WERI-Rb-1 (cell line): ENCODE measurements around the gene RASA3.
"Not testable (repeated sequence)": the region's sequence is repeated elsewhere in the genome, so short reads cannot be mapped to it uniquely, and the experiment has no call there.

Experiments
- DNase-seq: peaks from one replicate; pipeline ENCODE4 v3.0.0-alpha.2; 2020
- H3K27ac ChIP-seq: fragments of 250-450 bp; sonication (Bioruptor Pico); 2 replicates; pipeline ENCODE4 v1.5.1; 2020; ENCODE audit warnings: mild to moderate bottlenecking, moderate library complexity
- H3K27me3 ChIP-seq: fragments of 250-450 bp; sonication (Bioruptor Pico); 2 replicates; pipeline ENCODE4 v1.5.1; 2021; ENCODE audit warnings: mild to moderate bottlenecking, low read depth, moderate library complexity; ENCODE audit not compliant: insufficient read depth, severe bottlenecking
- H3K36me3 ChIP-seq: fragments of 250-450 bp; sonication (Bioruptor Pico); 2 replicates; pipeline ENCODE4 v1.5.1; 2020; ENCODE audit warnings: mild to moderate bottlenecking, moderate library complexity
- H3K4me3 ChIP-seq: 2 replicates; pipeline ENCODE4 v1.5.1; 2011; ENCODE audit warnings: low read depth, mild to moderate bottlenecking, control low read depth, low read length
- H3K9me3 ChIP-seq: fragments of 250-450 bp; sonication (Bioruptor Pico); 2 replicates; pipeline ENCODE4 v1.5.1; 2021; ENCODE audit warnings: mild to moderate bottlenecking, moderate library complexity; ENCODE audit not compliant: severe bottlenecking
- TF ChIP-seq, protein P1 (sequence below): IDR thresholded peaks from 2 replicates; pipeline ENCODE4 v1.5.1; 2011; ENCODE audit warnings: low read depth, mild to moderate bottlenecking, control low read depth, inconsistent platforms, low read length

RASA3 gene

DNA sequence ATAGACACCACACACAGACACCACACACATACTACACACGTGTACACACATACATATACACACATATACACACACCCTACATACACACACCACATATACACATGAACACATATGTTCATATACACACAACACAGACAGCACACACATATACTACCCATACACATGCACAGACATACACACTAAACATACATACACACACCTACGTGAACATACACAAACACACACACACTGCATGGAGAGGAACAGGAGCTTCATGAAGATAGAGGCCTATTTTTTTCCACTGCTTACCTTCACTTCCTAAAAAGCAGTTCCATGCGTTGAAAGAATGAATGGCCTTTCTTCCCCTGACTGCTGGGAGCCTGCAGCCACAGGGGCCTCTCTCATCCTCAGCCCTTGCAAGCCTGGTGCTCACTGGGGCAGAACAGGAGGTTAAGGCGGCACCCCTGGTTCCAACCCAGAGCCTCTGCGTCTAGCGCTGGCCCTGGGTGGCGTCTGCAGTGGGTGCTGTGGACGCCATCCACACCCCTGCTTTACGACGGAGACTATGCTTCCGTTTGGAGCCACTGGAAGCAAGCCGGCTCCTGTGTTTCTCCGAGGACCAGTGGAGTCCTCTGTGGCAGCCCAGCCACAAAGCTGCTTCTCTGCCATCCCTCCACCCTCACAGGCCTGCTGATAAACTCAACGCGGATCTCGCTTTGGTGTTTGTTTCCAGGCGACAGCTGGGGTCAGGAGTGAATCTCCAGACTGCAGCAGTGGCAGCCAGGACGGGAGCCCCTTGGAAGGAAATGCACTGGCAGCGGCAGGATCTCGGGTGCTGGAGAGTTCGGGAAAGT is 1.9 kb upstream of the RASA3 start:
- TF ChIP-seq, protein P1, sequence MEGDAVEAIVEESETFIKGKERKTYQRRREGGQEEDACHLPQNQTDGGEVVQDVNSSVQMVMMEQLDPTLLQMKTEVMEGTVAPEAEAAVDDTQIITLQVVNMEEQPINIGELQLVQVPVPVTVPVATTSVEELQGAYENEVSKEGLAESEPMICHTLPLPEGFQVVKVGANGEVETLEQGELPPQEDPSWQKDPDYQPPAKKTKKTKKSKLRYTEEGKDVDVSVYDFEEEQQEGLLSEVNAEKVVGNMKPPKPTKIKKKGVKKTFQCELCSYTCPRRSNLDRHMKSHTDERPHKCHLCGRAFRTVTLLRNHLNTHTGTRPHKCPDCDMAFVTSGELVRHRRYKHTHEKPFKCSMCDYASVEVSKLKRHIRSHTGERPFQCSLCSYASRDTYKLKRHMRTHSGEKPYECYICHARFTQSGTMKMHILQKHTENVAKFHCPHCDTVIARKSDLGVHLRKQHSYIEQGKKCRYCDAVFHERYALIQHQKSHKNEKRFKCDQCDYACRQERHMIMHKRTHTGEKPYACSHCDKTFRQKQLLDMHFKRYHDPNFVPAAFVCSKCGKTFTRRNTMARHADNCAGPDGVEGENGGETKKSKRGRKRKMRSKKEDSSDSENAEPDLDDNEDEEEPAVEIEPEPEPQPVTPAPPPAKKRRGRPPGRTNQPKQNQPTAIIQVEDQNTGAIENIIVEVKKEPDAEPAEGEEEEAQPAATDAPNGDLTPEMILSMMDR: no peak
- Histone ChIP-seq H3K9me3 (no peaks in the 10 kb centered on the region), H3K4me3 (no peak overlapping the region), H3K27me3 (no peaks in the 10 kb centered on the region), H3K36me3 (no peaks in the 10 kb centered on the region), H3K27ac (peak overlapping the region; percentile 5)
- peak; percentile 67 for DNase-seq

DNA sequence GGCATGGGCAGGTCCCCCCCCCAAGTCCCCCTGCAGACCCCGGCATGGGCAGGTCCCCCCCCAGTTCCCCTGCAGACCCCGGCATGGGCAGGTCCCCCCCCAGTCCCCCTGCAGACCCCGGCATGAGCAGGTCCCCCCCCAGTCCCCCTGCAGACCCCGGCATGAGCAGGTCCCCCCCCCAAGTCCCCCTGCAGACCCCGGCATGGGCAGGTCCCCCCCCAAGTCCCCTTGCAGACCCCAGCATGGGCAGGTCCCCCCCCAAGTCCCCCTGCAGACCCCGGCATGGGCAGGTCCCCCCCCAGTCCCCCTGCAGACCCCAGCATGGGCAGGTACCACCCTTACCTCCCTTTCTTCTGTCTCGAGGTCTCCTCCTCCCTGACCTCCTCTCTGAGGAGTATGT is 1.1 kb upstream of the RASA3 start:
- H3K27ac ChIP-seq, H3K4me3 ChIP-seq, H3K27me3 ChIP-seq, DNase-seq, H3K36me3 ChIP-seq, H3K9me3 ChIP-seq: not testable (repeated sequence)

DNA sequence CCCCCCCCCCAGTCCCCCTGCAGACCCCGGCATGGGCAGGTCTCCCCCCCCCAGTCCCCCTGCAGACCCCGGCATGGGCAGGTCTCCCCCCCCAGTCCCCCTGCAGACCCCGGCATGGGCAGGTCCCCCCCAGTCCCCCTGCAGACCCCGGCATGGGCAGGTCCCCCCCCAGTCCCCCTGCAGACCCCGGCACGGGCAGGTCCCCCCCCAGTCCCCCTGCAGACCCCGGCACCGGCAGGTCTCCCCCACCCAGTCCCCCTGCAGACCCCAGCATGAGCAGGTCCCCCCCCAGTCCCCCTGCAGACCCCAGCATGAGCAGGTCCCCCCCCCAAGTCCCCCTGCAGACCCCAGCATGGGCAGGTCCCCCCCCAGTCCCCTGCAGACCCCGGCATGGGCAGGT is 703 bp upstream of the RASA3 start:
- not testable (repeated sequence) for H3K27me3 ChIP-seq, H3K9me3 ChIP-seq, H3K27ac ChIP-seq, DNase-seq, H3K36me3 ChIP-seq, H3K4me3 ChIP-seq

DNA sequence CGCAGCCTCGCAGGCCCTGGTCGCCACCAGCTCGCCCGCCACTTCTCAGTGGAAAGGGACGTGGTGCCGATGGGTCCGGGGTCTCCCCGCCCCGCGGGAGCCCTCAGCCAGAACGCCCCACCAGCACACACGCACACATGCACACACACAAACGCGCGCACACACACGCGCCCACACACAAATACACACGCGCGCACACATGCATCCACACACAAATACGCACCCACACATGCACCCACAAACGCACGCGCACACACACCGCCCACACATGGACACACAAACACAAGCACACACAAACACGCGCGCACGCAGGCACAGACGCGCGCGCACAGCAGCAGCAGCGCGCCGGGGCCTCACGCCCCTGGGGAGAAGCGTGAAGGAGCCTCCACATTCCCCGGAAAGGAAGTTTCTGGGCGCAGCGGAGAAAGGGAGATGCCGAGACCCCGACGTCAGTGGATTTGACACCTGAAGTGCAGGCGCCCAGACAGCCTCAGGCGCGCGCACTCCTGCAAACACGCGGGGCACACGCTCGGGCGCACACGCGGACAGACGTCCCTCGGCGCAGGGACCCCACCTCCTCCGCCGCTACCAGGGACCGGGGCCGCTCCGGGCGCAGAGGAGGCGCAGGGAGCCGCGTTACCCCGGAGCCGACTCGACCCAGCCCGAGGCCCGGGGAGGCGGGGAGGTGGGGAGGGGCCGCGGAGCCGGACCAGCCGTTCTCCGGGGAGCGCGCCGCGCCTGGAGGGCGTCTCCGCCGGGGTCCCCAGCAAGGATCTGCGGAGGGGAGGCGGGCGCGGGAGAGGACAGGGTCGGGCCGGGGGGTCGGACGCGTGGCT is 622 bp downstream of the RASA3 start:
- TF ChIP-seq, protein P1: no peak
- Histone ChIP-seq H3K27ac (peak overlapping the region; percentile 56), H3K36me3 (no peaks in the 10 kb centered on the region), H3K9me3 (no peaks in the 10 kb centered on the region), H3K27me3 (no peaks in the 10 kb centered on the region), H3K4me3 (peak overlapping the region; percentile 60)
- no peak for DNase-seq

DNA sequence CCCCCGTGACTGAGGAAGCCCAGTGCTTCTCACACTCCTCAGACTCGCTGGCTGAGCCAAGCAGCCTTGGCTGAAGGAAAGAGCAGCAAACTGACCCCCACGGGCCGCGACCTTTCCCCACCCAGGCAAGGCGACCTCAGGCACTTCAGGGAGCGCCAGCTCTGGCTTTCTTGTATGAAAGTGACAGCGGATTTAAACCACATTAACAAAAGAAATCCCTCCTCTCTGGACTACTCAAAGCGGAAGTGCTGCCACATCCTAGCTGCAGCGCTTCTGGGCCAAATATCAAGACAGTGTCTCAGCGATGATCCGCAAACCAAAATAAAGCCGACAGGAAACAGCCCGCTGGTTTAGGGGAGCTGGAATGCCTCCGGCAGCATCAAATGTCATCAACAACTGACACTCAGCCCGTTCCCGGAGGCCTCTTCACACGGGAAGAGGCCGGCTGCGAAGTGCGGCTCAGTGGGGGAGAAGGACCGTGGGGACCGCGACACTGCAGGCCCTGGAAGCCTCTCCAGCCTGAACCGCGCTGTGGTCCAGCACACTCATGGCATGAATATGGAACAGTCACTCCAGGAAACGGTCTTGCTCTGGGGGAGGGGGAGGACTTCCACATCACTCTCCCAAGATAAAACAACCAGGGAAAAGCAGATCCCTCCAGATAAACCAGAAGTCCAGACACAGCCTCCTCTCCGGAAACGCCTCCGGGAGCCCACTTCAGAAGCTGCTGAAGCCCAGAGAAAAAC is 1.4 kb downstream of the RASA3 start:
- no peaks in the 10 kb centered on the region for H3K27me3 ChIP-seq
- H3K9me3 ChIP-seq: no peaks in the 10 kb centered on the region
- TF ChIP-seq, protein P1: no peak
- H3K27ac ChIP-seq: no peak overlapping the region
- DNase-seq: no peak
- H3K36me3 ChIP-seq: no peaks in the 10 kb centered on the region
- peak overlapping the region; percentile 60 for H3K4me3 ChIP-seq

DNA sequence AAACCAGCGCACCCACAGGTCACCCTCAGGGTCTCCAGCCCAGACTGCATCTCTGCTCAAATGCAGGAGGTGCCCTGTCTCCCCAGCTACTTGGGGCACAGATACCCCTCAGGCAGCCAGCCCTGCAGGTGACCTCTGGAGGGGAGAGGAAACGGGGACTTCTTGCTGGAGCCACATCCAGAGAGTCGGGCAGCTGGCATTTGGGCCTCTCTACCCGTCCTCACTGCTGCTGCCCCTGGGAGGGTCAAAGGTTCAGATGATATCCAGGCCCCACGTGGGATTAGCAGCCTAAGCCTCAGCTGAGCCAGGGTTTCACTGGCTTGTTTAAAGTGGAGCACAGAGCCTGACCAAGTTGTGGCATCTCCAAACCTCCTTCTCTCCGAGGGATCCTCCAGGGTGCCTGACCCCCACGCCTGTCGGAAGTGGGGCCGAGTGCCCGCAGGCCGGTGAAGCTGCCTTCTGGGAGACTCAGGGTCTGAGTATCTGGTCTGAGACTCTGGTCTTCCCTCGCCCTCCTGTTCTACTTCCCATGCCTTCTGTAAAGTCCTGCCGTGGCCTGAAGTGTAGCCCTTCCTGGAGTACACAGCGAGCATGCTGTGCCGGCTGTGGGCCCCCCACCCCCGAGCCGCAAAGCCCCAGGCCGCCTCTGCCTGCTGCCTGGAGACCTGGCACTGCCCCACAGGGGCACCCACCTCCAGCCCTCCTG is 2.1 kb downstream of the RASA3 start:
- peak; percentile 56 for DNase-seq
- H3K4me3 ChIP-seq: no peak overlapping the region; the same call in 1 of the 2 replicates
- TF ChIP-seq, protein P1: no peak
- no peaks in the 10 kb centered on the region for H3K9me3 ChIP-seq
- H3K36me3 ChIP-seq: no peaks in the 10 kb centered on the region
- H3K27me3 ChIP-seq: no peaks in the 10 kb centered on the region
- no peak overlapping the region for H3K27ac ChIP-seq
